ENCODE measurements around the gene APP.
"Not testable (repeated sequence)": the region's sequence is repeated elsewhere in the genome, so short reads cannot be mapped to it uniquely, and the experiment has no call there.

The APP gene

DNA sequence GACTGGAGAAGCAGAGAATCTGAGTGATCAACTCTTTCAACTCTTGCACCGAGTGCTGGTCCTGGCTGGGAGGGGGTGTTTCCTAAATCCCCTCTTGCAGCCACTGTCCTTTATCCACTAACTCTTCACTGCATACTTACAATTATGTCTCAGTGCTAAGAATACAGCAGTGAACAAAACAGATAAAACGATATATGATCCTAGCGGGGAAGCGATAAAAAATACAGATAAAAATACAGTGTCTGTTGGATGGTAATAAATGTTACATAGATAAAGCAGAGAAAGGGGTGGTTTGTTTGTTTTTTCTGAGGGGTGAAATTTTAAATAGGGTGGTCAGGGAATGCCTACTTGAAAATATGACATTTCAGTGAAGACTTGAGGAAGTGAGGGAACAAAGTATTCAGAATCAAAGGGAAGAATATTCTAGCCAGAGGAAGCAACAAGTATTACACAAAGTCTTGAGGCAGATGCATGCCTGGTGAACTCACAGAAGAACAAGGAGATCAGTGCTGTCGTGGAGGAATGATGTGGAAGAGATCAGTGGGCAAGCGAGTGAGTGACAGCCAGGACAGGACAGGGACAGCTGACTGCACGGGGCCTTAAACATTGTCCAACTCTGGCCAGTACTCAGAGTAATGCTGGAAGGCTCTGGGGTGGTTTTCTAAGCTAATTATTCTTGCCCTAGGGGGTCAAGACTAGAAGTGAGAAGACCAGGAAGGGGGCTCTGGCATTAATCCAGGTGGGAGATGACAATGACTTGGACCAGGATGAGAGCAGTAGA lies 110.0 kb downstream of the APP start:
- DNase-seq = no peak

DNA sequence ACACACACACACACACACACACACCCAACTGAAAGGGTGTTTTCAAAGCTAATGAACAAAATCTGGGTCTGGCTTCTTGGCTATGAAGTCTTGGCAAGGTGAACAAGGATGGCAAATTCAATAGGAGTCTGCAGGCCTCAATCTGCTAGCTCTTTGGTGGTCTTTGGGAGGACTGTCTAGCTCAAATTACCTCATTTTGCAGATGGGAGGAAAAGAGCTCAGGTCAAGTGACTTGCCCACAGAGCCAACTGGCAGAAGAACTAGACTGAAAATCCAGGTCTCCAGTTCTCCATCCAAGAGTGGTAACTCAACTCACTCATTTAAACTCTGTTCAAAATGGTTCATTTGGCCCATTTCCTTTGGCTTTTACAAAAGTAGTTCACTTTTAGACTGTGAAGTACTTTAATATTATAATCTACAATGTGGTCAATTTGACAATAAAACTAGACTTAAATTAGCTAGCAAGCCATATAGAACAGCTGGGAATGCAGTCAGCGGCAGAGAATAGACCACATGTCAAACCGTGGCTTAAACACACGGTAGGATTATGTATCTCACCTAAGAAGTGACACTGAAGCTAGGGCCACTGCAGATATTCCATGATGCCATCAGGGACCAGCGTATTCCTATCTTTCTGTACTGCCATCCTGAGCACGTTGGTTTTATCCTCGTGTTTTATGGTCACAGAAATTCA lies 112.9 kb downstream of the APP start:
- DNase-seq = no peak

DNA sequence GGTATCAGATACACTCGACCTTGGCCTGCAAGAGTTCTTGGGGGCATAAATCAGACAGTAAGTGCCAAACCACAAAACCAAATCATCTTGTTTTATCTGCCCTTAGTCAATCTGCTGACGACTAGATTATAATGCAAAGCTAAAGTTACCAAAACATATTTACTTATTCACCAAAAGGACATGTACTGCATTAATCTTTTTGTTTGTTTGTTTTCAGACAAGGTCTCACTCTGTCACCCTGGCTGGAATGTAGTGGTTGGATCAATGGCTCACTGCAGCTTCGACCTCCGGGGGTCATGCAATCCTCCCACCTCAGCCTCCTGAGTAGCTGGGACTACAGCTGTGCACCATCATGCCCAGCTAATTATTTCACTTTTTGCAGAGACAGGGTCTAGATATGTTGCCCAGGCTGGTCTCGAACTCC lies 114.7 kb downstream of the APP start:
- DNase-seq = no peak

DNA sequence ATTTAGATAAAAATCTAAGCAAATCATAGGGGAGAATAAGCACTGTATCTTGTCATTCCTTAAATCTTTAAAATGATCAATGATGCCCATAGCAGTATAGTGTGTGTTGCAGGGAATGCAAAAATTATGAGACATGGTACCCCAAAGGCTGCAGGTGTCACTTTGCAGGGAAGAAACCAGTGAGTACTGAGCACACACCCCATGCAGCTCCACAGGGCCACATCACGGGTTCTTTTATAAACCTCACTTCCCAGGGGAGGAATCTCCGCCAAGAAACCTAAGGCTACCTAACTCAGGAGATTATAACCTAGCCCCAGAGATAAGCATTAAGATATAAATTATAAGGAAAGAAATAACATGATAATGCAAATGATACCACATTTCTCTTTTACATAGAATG lies 115.6 kb downstream of the APP start:
- DNase-seq = no peak

DNA sequence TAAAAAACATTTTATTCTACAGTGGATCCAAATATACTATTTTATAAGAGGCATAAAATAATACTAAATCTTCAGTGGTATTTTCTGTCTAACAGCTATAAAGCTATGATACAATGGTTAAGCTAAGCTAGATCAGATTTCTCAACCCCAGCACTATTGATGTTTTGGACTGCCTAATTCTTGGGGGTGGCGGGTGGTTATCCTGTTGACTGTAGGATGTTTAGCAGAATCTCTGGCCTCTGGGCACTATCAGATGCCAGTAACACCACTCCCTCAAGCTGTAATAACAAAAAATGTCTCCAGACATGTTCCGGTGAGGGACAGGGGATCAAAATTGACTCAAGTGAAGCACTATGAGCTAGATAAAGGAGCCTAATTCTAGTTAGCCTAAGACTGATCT lies 118.5 kb downstream of the APP start:
- no peak for DNase-seq

DNA sequence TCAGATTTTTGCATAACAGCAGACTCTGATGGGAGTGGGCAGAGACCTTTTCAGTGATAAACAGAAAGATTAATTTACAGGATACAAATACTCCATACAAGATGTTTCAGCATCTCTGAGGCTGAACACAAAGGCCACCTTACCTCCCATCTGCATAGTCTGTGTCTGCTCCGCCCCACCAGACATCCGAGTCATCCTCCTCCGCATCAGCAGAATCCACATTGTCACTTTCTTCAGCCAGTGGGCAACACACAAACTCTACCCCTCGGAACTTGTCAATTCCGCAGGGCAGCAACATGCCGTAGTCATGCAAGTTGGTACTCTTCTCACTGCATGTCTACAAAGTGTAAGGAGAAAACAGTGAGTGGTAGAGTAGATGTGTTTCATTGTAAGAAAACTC lies 119.7 kb downstream of the APP start:
- no peak for DNase-seq

DNA sequence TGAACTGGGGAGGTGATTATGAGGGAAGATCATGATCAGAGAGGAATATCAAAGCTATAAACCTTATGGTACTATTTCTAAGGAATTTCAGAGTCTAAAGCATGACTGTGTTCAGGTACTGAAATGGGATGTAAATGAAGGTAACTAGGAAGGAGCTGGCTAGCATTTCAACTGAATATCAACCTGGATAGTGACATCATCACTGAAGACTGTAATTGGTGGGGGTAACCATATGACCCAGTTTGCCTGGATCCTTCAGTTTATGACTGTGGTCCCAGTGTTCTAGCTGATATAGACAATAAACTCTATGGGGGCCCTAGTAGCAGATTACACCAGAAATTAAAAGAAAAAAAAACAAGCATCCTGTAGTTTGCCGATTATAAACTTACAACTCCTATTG lies 120.8 kb downstream of the APP start:
- DNase-seq = no peak

DNA sequence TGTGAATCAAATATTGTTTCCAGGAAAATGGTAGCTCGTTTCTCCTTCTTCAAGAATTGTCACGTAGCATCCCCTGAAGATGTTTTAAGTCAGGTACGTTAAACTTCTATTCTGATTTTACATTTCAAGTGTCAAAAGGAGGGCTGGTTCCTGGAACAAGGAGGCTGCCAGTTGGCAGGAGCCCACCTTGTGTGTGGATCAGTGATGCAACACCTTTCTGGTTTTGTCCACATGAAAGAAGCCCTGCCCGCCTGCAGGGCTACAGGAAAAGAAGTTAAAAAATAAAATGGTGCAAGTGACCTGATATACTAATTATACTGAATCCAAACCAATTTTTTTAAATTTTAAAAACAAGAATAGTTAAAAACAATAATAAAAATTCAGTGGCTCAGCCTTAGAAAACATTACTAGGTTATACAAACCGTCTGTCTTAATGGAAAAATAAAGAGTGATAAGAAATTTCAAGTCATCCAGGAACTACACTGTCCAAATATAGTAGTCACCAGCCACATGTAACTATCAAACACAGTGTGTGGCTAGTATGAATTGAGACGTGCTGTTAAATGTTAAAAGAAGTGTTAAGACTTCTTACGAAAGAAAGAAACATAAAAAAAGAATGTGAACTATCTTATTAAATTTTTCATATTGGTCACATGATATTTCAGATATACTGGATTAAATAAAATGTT lies 123.1 kb downstream of the APP start:
- no peak for DNase-seq

DNA sequence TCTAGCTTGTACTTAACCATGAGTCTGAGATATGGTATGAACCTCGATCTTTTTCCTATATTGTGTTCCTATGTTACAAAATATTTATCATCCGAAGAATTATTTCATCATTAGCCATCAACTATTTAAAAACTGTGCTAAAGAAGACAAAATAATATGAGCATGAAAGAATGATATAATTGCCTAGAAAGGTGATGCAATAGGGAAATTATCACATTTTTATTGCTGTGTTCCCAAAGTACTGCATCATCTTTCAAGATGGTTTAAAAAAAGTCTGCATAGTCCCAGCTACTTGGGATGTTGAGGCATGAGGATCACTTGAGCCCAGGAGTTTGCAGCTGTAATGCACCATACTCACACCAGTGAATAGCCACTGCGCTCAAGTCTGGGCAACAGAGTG lies 126.7 kb downstream of the APP start:
- no peak for DNase-seq

DNA sequence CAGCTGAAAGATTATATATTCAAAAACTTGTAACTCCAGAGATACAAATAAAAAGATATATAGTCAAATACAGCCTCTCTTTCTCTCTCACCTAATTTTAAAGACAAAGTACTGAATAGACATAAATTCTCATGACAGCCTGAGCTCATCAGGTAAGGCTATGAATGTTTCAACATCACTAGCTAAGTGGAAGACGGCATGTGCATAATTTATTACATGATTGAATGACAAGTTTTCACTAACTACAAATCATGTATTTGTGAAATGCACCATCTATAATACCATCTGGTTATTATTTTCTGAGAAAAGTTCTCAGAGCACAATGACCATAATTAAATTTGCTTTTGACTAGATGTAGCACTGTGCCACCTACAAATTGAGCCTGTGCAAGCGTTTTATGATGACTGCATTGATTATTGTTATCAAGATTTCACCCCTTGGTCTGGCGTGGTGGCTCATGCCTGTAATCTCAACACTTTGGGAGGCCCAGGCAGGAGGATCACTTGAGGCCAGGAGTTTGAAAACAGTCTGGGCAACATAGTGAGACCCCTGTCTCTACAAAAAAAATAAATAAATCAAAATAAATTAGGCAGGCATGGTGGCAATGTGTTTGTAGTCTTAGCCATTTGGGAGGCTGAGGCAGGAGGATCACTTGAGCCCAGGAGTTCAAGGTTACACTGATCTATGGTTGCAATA lies 128.2 kb downstream of the APP start:
- no peak for DNase-seq

DNA sequence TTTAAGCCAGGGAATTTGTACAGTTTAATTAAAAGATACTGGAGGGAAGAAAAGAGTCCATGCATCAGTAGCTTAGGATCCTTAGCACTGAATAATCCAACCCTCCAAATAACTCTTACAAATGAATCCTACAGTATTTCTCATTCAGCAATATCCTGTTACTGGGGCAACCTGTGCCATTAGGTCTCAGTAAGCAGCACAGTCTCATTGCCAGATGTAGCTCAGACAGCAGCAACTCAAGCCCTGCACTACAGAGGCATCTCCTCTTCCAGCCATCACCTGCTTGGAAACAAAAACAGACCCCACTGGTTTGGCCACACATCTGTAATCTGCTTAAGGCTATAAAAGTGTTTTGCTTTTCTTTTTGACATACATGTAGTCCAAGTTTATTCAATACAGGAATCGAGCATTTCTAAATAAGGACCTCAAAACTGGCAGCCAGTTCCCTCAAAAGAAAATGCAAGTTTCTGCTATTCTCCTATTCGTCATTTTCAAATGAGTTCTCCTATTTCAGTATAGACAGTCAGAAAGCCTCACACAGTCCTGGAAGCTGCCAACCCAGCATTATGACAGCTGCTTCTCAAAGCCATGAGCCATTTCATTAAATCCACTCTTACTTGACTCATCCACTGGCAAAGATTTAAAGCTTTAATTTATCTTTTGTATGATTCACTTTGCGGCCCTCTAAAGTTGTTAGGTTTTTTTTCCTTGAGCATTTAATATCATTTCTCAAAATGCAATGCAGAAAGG lies 129.0 kb downstream of the APP start:
- DNase-seq = no peak

DNA sequence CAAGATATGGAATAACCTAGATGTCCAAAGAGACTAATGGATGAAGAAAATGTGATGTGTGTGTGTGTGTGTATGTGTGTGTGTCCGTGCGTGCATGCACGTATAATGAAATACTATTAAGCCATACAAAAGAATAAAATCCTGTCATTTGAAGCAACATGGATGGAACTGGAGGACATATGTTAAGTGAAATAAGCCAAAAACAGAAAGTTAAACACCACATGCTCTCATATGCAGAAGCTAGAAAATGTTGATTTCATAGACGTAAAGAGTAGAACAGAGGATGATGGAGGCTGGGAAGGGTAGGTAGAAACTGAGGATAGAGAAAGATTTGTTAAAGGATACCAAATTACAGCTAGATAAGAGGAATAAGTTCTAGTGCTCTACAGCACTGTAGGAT lies 133.7 kb downstream of the APP start:
- no peak for DNase-seq

DNA sequence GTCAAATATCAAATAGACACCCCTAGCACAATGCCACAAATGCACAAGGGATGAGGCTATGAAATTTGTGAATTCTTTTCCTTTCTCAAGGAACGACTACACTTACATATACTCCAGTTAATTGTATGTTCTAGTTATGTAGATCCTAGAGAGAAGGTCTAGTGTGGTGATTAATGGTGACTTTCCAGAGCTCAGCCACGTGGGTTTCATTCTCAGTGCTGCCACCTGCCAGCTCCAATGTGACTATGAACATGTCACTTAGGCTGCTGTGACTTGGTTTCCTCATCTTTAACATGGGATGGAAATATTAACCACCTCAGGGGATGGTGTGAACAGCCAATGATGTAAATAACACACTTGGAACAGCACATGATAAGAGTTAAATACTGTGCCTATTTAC lies 138.3 kb downstream of the APP start:
- no peak for DNase-seq

DNA sequence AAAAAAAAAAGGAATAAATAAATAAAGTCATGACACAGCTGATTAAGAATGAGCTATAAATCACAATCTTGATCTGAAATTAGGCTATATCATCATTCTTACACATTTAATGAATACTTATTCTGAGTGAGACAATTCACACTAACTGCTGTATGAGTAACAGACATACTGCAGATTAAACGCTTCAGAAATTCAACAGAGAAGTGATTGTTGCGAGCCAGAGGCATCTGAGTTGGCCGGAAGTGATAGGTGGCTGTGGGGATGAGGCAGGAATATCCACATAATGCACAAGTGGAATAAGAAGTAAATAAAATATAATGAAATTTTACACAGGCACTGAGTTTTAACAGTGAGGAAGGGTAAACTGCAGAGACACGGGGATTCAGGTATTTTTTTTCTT lies 142.4 kb downstream of the APP start:
- DNase-seq = no peak

DNA sequence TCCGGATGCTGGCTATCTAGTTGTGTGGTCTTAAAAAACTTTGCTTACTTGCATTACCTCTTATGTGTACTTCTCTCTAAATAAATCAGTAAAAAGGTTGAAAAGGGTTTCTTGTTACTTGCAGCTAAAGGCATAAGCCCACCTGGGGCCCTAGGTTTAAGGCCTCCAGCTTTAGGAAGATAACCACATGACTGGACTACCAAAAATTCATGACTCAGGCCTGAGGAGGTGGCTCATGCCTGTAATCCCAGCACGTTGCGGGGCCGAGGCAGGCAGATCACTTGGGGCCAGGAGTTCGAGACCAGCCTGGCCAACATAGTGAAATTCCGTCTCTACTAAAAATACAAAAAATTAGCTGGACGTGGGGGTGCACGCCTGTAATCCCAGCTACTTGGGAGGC lies 142.9 kb downstream of the APP start:
- no peak for DNase-seq

DNA sequence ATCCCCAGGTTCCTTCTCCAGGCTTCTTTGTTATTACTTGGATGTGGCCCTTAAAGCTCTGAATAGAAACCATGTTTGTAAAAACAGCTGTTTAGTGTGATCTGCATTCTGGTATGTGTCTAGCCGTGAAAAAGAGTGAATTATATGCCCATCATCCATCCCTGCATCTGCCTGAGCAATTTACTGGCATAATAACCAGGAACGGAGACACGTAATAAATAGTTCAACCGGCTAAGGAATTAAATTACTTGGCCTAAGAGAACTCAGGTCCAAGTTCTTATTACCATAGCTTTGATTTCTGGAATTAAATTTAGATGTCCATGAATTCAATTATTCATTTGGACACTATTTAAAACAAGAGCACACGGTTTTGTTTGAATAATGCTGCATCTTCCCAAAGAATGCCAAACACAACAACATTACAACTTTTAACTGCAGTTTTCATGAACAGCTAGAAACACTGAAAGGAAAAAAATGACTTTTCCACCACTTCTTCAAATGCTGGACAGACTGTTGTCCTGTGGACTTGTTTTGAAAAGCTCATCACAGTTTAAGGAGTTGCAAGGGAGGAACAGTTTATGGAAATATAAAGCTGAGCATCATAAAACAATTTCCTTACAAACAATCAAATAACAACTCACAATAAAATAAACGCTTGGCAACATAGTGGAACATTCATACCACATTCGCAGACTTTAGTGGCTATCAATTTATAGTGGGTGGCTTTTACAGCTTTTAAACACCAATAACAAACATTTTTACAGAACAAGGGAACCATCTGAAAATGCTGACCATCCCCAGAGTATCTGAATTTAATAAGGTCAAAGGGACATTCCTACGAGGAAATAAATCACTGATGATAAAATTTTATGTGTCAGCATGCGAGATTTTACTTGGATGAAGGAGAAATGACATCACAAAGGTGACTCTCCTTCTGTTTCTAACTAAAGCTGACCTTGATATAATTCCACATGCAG lies 144.7 kb downstream of the APP start:
- no peak for DNase-seq

DNA sequence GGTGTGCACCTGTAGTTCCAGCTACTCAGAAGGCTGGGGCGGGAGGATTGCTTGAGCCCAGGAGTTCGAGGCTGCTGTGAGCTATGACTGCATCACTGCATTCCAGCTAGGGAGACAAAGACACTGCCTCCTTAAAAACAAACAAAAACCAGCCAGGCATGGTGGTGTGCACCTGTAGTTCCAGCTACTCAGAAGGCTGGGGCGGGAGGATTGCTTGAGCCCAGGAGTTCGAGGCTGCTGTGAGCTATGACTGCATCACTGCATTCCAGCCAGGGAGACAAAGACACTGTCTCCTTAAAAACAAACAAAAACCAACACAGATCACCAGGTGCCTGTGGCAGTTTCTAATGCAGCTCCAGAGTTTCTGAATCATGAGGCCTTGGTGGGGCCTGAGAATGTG lies 147.2 kb downstream of the APP start:
- not testable (repeated sequence) for DNase-seq

DNA sequence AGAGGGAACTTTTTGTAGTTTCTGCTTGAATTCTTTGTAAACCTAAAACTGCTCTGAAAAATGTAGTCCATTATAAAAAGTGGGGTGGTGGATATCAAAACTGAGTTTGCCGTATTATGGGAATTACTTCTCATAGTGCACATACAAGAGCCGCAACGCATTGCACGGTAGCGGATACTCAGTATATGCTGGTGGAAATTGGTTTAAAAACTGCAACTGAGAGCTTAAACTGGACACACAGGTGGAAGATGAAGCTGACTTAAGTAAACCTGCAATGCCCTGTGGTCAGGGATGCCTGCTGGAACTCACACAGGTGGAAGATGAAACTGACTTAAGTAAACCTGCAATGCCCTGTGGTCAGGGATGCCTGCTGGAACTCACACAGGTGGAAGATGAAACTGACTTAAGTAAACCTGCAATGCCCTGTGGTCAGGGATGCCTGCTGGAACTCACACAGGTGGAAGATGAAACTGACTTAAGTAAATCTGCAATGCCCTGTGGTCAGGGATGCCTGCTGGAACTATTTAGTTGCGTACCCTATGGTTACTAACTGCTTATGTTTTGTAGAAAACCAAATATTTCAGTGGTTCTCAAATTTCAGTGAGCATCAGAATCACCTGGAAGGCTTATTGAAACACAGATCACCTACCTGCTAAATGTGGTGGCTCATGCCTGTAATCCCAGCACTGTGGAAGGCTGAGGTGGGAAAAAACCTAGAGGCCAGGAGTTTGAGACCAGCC lies 147.8 kb downstream of the APP start:
- not testable (repeated sequence) for DNase-seq

DNA sequence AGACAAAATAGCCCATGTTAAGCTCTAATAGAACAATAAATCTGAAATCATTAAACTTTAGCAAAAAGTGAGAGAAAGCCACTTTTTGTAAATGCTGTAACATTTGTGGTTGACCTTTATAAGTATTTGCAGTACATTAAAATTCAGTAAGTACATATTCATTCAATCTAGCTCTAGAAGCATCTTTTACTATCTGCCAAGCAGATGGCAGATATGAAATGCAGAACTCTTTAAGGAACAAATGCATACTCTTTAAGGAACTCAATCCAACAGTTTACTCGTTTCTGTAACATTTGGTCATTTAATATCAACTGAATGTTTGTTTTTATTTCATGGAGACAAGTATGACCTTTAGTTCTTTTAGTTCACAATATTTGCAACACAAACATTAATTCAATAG lies 150.1 kb downstream of the APP start:
- DNase-seq = no peak

DNA sequence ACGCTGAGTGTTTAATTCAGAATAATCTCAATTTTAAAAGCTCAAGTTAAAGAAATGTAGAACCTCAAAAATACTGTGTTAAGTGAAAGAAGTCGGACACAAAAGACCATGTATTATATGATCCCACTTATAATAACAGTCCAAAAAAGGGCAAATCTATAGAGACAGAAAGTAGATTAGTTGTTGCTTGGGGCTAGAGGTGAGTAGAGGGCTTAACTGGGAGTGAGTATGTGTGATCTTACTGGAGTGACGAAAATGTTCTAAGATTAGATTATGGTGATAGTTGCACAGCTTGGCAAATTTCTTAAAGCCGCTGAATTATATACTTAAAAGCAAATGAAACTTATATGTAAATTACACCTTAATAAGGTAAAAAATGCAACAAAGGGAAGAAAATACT lies 150.5 kb downstream of the APP start:
- no peak for DNase-seq

DNA sequence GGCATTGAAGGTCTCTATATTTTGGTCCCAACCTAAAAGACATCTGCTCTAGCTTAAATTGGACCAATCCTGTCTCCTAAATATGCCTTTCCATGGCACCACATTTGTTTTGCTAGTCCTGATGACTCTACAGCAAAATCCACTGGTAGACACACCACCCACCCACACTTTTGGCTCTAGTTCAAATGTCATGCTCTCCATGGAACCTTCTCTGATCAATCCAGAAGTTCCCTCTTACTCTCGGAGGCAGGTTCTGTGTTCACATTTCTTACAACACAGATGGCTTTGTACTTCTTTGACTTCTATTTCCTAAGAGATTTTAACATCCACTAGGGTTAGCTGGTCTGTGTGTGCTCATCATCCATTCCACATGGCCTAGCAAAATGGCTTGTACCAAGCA lies 151.3 kb downstream of the APP start:
- no peak for DNase-seq
